Suprapubic skin (tissue), 4 donors: ENCODE results near the gene CD14. TPM values are rescaled to one million over a fixed set of nuclear protein-coding genes. Genes with fewer than 3 reads are reported as not detected.
A peak's percentile ranks its signal among the peaks of the same experiment; 100 is the strongest.
"Not testable (repeated sequence)": the region's sequence is repeated elsewhere in the genome, so short reads cannot be mapped to it uniquely, and the experiment has no call there.

ENCODE experiments used
- DNase-seq, 2 donors: peaks; one replicate each; pipeline ENCODE4 v3.0.0-alpha.2; 2019; ENCODE audit warnings: low spot score in 2 of 2
- H3K27ac ChIP-seq: fragments of 200-600 bp; sonication (generic); one replicate; pipeline ENCODE4 v1.5.1; 2019
- H3K27me3 ChIP-seq: fragments of 200-600 bp; sonication (generic); one replicate; pipeline ENCODE4 v1.5.1; 2019
- H3K36me3 ChIP-seq: fragments of 200-600 bp; sonication (generic); one replicate; pipeline ENCODE4 v1.5.1; 2019
- H3K4me1 ChIP-seq: fragments of 200-600 bp; sonication (generic); one replicate; pipeline ENCODE4 v1.5.1; 2019
- H3K4me3 ChIP-seq: fragments of 200-600 bp; sonication (generic); one replicate; pipeline ENCODE4 v1.5.1; 2019; ENCODE audit warnings: mild to moderate bottlenecking
- H3K9me3 ChIP-seq: fragments of 200-600 bp; sonication (generic); one replicate; pipeline ENCODE4 v1.5.1; 2019
- CTCF ChIP-seq, 2 donors: fragments of 200-600 bp in 1 of 2; fragments of 450-650 bp in 1 of 2; sonication (generic) in 1 of 2; IDR thresholded peaks; one replicate each; pipeline ENCODE4 v1.5.1; 2016 to 2019; ENCODE audit warnings: antibody characterized with exemption in 2 of 2, mild to moderate bottlenecking in 1 of 2, moderate library complexity in 1 of 2
- EP300 ChIP-seq: sonication (generic); formaldehyde crosslinking; IDR thresholded peaks from one replicate; pipeline ENCODE4 v1.6.1; 2017; ENCODE audit warnings: antibody characterized with exemption
- POLR2A ChIP-seq, 2 donors: fragments of 450-650 bp; IDR thresholded peaks; one replicate each; pipeline ENCODE4 v1.6.1; 2017; ENCODE audit warnings: antibody characterized with exemption in 2 of 2, mild to moderate bottlenecking in 2 of 2, moderate library complexity in 2 of 2
- POLR2AphosphoS5 ChIP-seq, 3 donors: sonication (generic); formaldehyde crosslinking; IDR thresholded peaks; one replicate each; pipeline ENCODE4 v1.6.1; 2017; ENCODE audit warnings: antibody characterized with exemption in 3 of 3
- WGBS: methylation state at CpG from one replicate; pipeline ENCODE4 v1.1.5; 2018; 5-methylcytosine and 5-hydroxymethylcytosine counted together
- total RNA-seq, 4 donors: library from RNA; depleted of rRNA; stranded (reverse); fragments of >200 nt; gene quantifications; one replicate each; pipeline ENCODE4 v1.1.0, GENCODE V29; 2016

Gene CD14
- total RNA-seq, 4 donors from 2014 or later = 6.7 to 12.6 (median 9.9) TPM

- peak overlapping the region; percentile 72 for H3K27ac ChIP-seq
- no peaks in the 10 kb centered on the region for H3K36me3 ChIP-seq
- no peak overlapping the region for H3K4me3 ChIP-seq
- no peak for TF ChIP-seq POLR2AphosphoS5 (IDR thresholded peaks at IDR 0.05)
- DNase-seq = no peak
- peaks cover 21% of the 10 kb centered on the region for H3K4me1 ChIP-seq
- H3K27me3 ChIP-seq = no peaks in the 10 kb centered on the region
- WGBS = 77% methylated on average over 2 of the region's 2 CpGs
- no peaks in the 10 kb centered on the region for H3K9me3 ChIP-seq
Observed at GRCh38 chr5:140611020-140611521, 21.9 kb downstream of the CD14 start.

DNA sequence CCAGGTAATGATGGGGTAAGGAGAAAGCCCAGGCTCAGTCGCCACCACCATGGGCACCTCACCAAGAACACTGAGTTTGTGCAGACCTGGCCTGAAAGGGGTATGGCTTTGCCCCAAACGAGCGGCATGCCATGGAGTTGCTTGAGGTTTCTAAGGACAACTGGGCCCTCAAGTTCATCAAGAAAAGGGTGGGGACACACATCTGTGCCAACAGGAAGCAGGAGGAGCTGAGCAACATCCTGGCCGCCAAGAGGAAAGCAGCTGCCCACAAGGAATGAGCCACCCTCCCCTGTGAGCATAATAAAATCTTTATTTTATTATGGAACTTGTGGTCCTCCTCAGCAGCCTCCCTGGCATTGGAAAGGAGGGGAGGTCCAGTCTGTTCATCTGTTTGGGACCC is 23.8 kb downstream of the CD14 start:
- Histone ChIP-seq H3K27ac (peak overlapping the region; percentile 70), H3K4me3 (no peak overlapping the region), H3K36me3 (no peaks in the 10 kb centered on the region), H3K27me3 (no peaks in the 10 kb centered on the region), H3K9me3 (no peaks in the 10 kb centered on the region), H3K4me1 (peaks cover 21% of the 10 kb centered on the region)
- TF ChIP-seq EP300 (no peak), POLR2AphosphoS5 (IDR thresholded peaks at IDR 0.05) (peak in 1 of 3 donors; percentile 37), CTCF (IDR thresholded peaks at IDR 0.05) (no peak)
- DNase-seq = peak in 1 of 2 donors; percentile 71
- 24% methylated on average over 4 of the region's 4 CpGs for WGBS

DNA sequence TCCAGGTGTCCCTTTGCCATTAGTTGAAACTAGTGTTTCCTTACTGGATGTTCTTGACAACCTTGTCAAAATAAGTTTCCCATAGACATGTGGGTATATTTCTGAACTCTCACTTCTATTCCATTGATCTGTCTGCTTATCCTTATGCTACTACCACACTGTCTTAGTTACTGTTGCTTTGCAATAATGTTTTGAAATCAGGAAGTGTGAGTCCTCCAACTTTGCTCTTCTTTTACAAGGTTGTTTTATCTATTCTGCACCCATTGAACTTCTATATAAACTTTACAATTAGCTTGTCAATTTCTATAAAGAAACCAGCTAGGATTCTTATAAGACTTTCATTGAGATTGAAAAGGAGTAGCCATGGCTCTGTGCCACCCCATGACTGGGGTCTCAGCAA is 24.3 kb downstream of the CD14 start:
- TF ChIP-seq EP300 (no peak), POLR2A (IDR thresholded peaks at IDR 0.05) (no peak)
- no peak overlapping the region for H3K4me3 ChIP-seq
- H3K27ac ChIP-seq = peak overlapping the region; percentile 70
- no peaks in the 10 kb centered on the region for H3K36me3 ChIP-seq
- DNase-seq = no peak
- no peaks in the 10 kb centered on the region for H3K27me3 ChIP-seq
- peaks cover 21% of the 10 kb centered on the region for H3K4me1 ChIP-seq
- no peaks in the 10 kb centered on the region for H3K9me3 ChIP-seq

- no peak overlapping the region for H3K4me3 ChIP-seq
- H3K4me1 ChIP-seq = peaks cover 21% of the 10 kb centered on the region
- H3K36me3 ChIP-seq = no peaks in the 10 kb centered on the region
- TF ChIP-seq EP300 (no peak), POLR2AphosphoS5 (IDR thresholded peaks at IDR 0.05) (no peak), CTCF (IDR thresholded peaks at IDR 0.05) (no peak), POLR2A (IDR thresholded peaks at IDR 0.05) (no peak)
- no peaks in the 10 kb centered on the region for H3K27me3 ChIP-seq
- 88% methylated on average over 2 of the region's 2 CpGs for WGBS
- H3K27ac ChIP-seq = no peak overlapping the region
- DNase-seq = no peak
- no peaks in the 10 kb centered on the region for H3K9me3 ChIP-seq
Observed at GRCh38 chr5:140607031-140607430, 25.9 kb downstream of the CD14 start.

DNA sequence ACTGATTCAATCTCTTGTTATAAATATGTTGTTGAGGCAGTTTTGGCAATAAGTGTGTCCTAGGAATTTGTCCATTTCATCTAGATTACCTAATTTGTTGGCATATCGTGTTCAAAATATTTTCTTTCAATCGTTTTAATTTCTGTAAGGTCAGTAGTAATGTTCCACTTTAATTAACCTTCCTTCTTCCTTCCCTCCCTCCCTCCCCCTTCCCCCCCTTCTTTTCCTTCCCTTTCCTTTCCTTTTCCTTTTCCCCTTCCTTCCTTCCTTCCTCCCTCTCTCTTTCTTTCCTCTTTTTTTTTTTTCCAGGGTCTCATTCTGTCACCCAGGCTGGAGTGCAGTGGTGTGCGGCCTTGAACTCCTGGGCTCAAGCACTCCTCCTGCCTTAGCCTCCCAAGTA is 27.1 kb downstream of the CD14 start:
- Histone ChIP-seq H3K4me1 (peaks cover 15% of the 10 kb centered on the region), H3K36me3 (no peaks in the 10 kb centered on the region), H3K9me3 (no peaks in the 10 kb centered on the region), H3K27ac (no peak overlapping the region), H3K4me3 (no peak overlapping the region), H3K27me3 (no peaks in the 10 kb centered on the region)
- TF ChIP-seq EP300 = no peak
- TF ChIP-seq POLR2AphosphoS5 (IDR thresholded peaks at IDR 0.05) = no peak
- no peak for TF ChIP-seq CTCF (IDR thresholded peaks at IDR 0.05)
- no peak for TF ChIP-seq POLR2A (IDR thresholded peaks at IDR 0.05)
- WGBS = 73% methylated on average over 3 of the region's 3 CpGs
- DNase-seq = no peak

GRCh38 chr5:140603734-140604133 is 29.2 kb downstream of the CD14 start:
- H3K27ac ChIP-seq = no peak overlapping the region
- WGBS = 94% methylated on average over 2 of the region's 2 CpGs
- no peak for DNase-seq
- no peaks in the 10 kb centered on the region for H3K27me3 ChIP-seq
- no peaks in the 10 kb centered on the region for H3K36me3 ChIP-seq
- TF ChIP-seq EP300 = no peak
- TF ChIP-seq POLR2A (IDR thresholded peaks at IDR 0.05) = no peak
- TF ChIP-seq POLR2AphosphoS5 (IDR thresholded peaks at IDR 0.05) = no peak
- no peak for TF ChIP-seq CTCF (IDR thresholded peaks at IDR 0.05)
- peaks cover 4% of the 10 kb centered on the region for H3K4me1 ChIP-seq
- no peak overlapping the region for H3K4me3 ChIP-seq
- H3K9me3 ChIP-seq = no peaks in the 10 kb centered on the region

DNA sequence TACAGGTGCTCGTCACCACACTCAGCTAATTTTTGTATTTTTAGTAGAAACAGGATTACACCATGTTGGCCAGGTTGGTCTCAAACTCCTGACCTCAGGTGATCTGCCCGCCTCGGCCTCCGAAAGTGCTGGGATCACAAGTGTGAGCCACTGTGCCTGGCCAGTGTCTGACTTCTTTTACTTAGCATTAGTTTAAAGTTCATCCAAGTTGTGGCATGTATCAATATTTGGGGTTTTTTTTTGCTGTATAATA is 29.6 kb downstream of the CD14 start:
- H3K4me1 ChIP-seq, DNase-seq, H3K4me3 ChIP-seq, H3K27ac ChIP-seq, H3K27me3 ChIP-seq, H3K36me3 ChIP-seq, H3K9me3 ChIP-seq: not testable (repeated sequence)
- 93% methylated on average over 4 of the region's 4 CpGs for WGBS
